GM13976 (cell line): ENCODE results near the gene RARA.
A peak's percentile ranks its signal among the peaks of the same experiment; 100 is the strongest.

ENCODE experiments used
- DNase-seq: peaks from one replicate; pipeline ENCODE4 v3.0.0; 2012; ENCODE audit warnings: low spot score
- CTCF ChIP-seq: IDR thresholded peaks from 2 replicates; pipeline ENCODE4 v1.5.1; 2012; ENCODE audit warnings: borderline replicate concordance, mild to moderate bottlenecking; ENCODE audit not compliant: insufficient read depth; ENCODE audit errors: extremely low read depth, missing control alignments, control extremely low read depth
- in situ Hi-C: fragments of 300-500 bp; cut with MboI; formaldehyde crosslinking; loops from one replicate; pipeline ENCODE4 v1.12.0; 2022; ENCODE audit warnings: low sequenced_read_pairs, mixed read lengths, inconsistent platforms; ENCODE audit not compliant: unreplicated experiment

Gene RARA

GRCh38 chr17:40340327-40340726 lies 31.3 kb downstream of the RARA start:
- TF ChIP-seq CTCF: no peak
- in situ Hi-C loops: no loop called here
- no peak for DNase-seq

GRCh38 chr17:40340880-40341807 lies 32.2 kb downstream of the RARA start:
- TF ChIP-seq CTCF: no peak
- DNase-seq: peak; percentile 86
- in situ Hi-C loops: no loop called here

- in situ Hi-C loops: no loop called here
- TF ChIP-seq CTCF: no peak
- DNase-seq: peak; percentile 64
These were observed 33.0 kb downstream of the RARA start for GRCh38 chr17:40341808-40342503.

- no peak for DNase-seq
- TF ChIP-seq CTCF: no peak
- in situ Hi-C loops: no loop called here
These were observed 33.7 kb downstream of the RARA start for GRCh38 chr17:40342504-40343218.

GRCh38 chr17:40343219-40344119 lies 34.5 kb downstream of the RARA start:
- DNase-seq: no peak
- no peak for TF ChIP-seq CTCF
- in situ Hi-C loops: no loop called here

GRCh38 chr17:40344421-40345160 lies 35.6 kb downstream of the RARA start:
- TF ChIP-seq CTCF: no peak
- DNase-seq: no peak
- in situ Hi-C loops: no loop called here
